Gastroesophageal sphincter (tissue), 3 donors: ENCODE measurements around the gene SLC24A3.
A peak's percentile ranks its signal among the peaks of the same experiment; 100 is the strongest.

Experiments
- CTCF ChIP-seq, 4 experiments: fragments of 200-600 bp in 2 of 4; fragments of 450-650 bp in 2 of 4; sonication (generic) in 1 of 4; IDR thresholded peaks; one replicate each; pipeline ENCODE4 v1.5.1; 2017 to 2019; ENCODE audit warnings: antibody characterized with exemption in 4 of 4, mild to moderate bottlenecking in 2 of 4, moderate library complexity in 2 of 4
- EP300 ChIP-seq: sonication (generic); formaldehyde crosslinking; IDR thresholded peaks from one replicate; pipeline ENCODE4 v1.6.1; 2017; ENCODE audit warnings: antibody characterized with exemption, mild to moderate bottlenecking
- POLR2A ChIP-seq, 2 donors: fragments of 450-650 bp; IDR thresholded peaks; one replicate each; pipeline ENCODE4 v1.6.1; 2017; ENCODE audit warnings: antibody characterized with exemption in 2 of 2, mild to moderate bottlenecking in 2 of 2, moderate library complexity in 1 of 2

DNA sequence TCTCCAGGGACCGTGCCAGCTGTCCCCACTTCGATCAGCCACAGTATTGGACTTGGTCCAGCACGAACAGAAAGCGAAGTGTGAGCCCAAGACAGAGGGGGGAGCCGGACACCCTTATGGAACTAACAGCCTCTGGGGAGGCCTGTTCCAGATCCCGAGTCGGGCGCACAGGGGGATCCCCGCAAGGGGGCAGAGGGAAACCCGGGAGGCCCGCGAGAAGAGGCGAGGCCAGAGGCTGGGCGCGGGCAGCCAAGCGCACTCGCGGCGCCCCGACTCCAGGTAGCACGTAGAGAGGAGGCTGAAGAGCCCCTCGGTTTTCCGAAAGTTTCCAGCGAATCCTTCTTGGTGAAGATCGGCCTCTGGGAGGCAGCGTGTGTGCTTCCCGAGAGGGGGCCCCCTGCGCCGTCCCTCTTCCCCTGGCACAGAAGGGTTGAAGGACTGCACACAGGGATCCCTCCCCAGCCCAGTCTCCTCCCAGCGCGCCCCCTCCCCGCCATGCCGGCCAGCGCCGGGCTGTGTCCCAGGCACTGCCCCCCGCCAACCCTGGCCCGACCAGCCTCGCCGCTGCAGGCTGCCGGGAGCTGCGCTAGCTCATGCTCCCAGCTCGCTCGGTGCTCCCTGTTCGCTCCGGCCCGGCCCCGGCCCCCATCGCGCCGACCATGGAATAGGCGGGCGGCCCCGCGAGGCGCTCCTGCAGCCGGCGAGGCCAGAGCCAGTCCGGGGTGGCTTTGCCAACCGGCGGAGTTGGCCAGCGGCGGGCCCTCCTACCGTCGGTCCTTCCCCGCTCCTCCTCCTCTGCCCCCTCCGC is 577 bp upstream of the SLC24A3 start:
- peak in 2 of 4 experiments; percentile 4 to 41 for TF ChIP-seq CTCF (IDR thresholded peaks at IDR 0.05)
- no peak for TF ChIP-seq EP300
- no peak for TF ChIP-seq POLR2A (IDR thresholded peaks at IDR 0.05)
